C4-2B (cell line): ENCODE measurements around the gene IGF2R.
"Not testable (repeated sequence)": the region's sequence is repeated elsewhere in the genome, so short reads cannot be mapped to it uniquely, and the experiment has no call there.

Experiments
- H3K27ac ChIP-seq: fragments of 450-650 bp; 2 replicates; pipeline ENCODE4 v1.5.1; 2017
- ZFX ChIP-seq: fragments of 450-650 bp; IDR thresholded peaks from 2 replicates; pipeline ENCODE4 v1.6.1; 2017
- TF ChIP-seq, protein P1 (sequence below): fragments of 450-650 bp; conservative IDR thresholded peaks from 2 replicates; pipeline ENCODE4 v1.5.1; 2017; ENCODE audit warnings: mild to moderate bottlenecking

Gene IGF2R

DNA sequence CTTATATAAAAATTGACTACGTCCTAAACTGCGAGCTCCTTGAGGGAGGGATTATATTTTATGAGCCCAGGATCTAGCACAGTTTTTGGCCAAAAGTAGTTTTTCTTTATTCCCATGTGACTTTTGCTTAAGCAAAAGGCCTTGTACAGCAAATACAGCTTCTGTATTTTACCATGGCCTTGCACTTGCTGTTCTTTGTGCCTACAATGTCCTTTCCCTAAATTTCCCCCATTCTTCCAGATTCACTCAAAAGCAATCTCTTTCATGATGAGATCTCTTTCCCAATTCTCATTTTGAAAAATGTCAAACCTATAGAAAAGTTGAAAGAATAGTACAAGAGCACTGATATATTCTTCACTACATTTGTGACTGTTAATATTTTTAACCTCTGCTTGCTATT is 4.8 kb upstream of the IGF2R start:
- no peak for TF ChIP-seq ZFX
- TF ChIP-seq, protein P1, sequence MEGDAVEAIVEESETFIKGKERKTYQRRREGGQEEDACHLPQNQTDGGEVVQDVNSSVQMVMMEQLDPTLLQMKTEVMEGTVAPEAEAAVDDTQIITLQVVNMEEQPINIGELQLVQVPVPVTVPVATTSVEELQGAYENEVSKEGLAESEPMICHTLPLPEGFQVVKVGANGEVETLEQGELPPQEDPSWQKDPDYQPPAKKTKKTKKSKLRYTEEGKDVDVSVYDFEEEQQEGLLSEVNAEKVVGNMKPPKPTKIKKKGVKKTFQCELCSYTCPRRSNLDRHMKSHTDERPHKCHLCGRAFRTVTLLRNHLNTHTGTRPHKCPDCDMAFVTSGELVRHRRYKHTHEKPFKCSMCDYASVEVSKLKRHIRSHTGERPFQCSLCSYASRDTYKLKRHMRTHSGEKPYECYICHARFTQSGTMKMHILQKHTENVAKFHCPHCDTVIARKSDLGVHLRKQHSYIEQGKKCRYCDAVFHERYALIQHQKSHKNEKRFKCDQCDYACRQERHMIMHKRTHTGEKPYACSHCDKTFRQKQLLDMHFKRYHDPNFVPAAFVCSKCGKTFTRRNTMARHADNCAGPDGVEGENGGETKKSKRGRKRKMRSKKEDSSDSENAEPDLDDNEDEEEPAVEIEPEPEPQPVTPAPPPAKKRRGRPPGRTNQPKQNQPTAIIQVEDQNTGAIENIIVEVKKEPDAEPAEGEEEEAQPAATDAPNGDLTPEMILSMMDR = no peak
- no peak overlapping the region for H3K27ac ChIP-seq

DNA sequence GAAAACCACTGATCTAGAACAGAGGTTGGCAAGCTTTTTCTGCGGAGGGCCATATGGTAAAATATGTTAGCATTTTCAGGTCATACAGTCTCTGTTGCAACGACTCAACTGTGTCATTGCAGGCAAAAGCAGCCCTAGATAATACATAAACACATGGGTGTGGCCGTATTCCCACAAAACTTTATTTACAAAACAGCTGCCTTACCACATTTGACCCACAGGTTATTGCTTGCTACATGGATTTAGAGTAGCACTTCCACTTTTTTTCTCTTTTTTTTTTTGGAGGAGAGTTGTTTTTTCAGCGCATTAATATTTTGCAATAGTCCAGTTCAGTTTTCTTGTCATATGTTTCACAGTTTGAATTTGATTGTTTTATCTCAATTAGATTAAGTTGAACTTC is 2.5 kb upstream of the IGF2R start:
- no peak for TF ChIP-seq ZFX
- TF ChIP-seq, protein P1 = no peak
- no peak overlapping the region for H3K27ac ChIP-seq

DNA sequence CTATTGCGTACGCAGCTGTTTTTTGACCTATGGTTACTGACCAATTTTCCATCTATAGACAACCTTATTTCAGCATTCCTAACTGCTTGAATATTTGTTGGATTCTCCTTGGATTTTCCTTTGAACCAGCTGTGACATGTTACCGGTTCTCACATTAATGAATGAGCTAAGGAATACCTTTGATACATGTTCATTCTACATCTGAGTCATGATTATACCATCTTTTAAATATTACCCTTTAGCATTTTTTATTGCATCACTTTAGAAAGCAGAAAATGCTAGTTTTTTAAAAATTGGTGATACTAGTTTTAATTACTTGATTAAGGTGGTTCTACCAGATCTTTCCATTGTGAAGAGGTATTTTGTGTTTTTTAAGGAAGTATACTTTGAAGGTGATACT is 1.9 kb upstream of the IGF2R start:
- no peak overlapping the region for H3K27ac ChIP-seq
- TF ChIP-seq, protein P1 = no peak

DNA sequence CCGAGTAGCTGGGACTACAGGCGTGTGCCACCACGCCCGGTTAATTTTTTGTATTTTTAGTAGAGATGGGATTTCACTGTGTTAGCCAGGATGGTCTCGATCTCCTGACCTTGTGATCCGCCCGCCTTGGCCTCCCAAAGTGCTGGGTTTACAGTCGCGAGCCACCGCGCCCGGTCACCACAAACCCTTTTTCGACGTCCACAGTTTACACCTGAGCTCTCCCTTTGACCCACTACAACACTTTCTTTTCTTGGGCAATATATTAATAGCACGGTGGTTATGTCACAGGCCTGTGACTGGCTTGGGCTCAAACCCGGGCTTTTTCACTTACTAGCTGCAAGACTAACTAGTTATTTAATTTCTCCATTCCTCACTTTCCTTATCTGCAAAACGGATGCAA is 1.3 kb upstream of the IGF2R start:
- not testable (repeated sequence) for H3K27ac ChIP-seq

DNA sequence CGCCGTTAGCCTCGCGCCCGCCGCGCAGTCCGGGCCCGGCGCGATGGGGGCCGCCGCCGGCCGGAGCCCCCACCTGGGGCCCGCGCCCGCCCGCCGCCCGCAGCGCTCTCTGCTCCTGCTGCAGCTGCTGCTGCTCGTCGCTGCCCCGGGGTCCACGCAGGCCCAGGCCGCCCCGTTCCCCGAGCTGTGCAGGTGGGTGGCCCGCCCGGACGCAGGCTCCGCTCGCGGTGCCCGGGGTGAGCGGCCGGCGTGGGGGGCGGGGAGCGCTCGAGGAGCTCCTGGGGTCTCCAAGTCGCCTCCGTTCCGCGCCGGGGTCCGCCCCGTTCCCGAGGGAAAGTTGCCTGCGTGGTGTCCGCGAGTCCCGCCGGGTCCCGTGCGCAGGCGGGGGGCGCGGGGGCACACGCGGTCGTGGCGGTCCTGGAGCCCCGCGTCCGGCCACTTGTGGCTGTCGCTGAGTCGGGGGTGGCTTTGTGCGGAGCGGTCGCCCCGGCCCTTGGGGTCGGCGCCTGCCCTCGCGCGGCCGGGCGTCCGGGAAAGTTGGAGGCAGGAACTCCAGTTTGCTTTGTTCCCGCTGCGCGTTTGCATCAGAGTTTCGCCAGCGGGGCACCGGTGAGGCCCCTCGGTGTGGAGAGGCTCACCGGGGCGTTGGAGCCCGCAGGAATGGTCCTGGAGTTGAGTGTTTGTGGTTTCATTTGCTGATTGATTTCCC is 476 bp downstream of the IGF2R start:
- peak; percentile 25; the same call in 1 of the 2 replicates for TF ChIP-seq ZFX
- TF ChIP-seq, protein P1 = no peak
- peak overlapping the region; percentile 87 for H3K27ac ChIP-seq

DNA sequence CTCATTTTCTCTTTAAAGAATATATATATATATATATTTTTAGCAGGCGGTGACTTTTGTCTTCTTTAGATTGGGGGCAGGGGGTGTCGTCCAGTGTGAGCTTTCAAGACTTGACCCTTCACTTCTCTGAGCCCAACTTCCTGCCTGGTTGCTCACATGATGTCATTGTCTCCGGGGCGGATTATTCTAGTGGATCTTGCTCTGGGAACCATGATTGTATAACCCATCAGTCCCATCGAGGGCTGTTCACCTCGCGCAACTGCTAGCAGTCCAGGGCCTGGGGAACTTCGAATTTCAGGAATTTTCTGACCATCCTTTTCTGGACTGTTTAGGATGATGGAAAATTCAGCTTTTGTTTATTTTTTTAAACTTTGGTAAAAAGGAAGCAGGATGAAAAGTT is 1.0 kb downstream of the IGF2R start:
- TF ChIP-seq, protein P1 = no peak
- no peak for TF ChIP-seq ZFX
- H3K27ac ChIP-seq = peak overlapping the region; percentile 87

DNA sequence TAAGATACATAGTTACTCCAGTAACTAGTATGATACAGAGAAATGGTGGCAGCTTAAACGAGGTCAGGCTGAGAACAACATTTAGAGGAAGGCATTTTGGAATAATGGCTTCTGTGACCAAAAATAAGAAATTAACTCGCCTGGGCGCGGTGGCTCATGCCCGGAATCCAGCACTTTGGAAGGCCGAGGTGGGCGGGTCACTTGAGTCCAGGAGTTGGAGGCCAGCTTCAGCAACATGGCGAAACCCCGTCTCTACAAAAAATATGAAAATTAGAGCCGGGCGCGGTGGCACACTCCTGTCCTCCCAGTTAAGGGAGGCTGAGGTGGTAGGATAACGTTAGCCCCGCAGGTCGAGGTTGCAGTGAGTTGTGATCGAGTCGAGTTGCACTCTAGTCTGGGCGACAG is 1.8 kb downstream of the IGF2R start:
- no peak for TF ChIP-seq ZFX
- no peak overlapping the region for H3K27ac ChIP-seq

DNA sequence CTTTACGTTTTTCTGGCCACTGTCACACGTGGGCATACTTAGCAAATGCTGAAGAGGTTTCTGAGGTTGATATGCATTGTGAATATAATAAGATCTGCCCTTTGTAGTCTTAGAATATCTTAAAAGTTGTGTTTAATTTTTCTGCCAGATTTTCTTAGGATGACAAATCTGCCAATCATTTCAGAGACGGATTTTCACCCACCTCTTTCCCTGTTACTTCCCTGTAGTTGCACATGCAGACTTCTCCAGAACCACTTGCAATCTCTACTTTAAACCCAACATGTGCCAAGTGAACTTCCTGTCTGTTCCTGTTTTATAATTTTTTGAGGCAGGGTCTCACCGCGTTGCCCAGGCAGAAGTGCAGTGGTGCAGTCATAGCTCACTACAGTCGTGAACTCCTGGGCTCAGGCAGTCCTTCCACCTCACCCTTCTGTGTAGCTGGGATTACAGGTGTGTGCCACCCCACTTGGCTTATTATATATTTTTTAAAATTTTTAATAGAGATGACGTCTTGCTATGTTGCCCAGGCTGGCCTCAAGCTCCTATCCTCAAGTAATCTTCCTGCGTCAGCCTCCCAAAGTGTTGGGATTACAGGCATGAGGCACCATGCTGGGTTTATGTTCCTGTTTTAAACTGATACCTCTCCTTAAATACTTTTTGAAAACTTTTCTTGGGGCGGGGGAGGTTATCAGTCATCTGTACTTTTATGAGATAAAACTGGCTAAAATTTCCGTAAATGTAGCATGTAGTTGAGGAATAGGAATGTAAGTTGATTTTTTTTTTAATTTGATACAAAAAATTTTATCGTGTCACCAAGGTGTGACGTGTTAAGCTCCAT is 2.7 kb downstream of the IGF2R start:
- no peak overlapping the region for H3K27ac ChIP-seq

More for the DNA sequence above, 2.7 kb downstream of the IGF2R start:
- TF ChIP-seq, protein P1 = no peak
- no peak for TF ChIP-seq ZFX
